Measurements from ENCODE around the gene TPBGL.

Gene TPBGL

GRCh38 chr11:75214411-75214821 lies 26.2 kb upstream of the TPBGL start:
- peak; percentile 59 for DNase-seq

GRCh38 chr11:75214843-75215242 lies 25.7 kb upstream of the TPBGL start:
- DNase-seq = no peak

GRCh38 chr11:75219869-75220268 lies 20.7 kb upstream of the TPBGL start:
- no peak for DNase-seq

GRCh38 chr11:75223954-75224643 lies 16.5 kb upstream of the TPBGL start:
- DNase-seq = peak; percentile 79

DNA sequence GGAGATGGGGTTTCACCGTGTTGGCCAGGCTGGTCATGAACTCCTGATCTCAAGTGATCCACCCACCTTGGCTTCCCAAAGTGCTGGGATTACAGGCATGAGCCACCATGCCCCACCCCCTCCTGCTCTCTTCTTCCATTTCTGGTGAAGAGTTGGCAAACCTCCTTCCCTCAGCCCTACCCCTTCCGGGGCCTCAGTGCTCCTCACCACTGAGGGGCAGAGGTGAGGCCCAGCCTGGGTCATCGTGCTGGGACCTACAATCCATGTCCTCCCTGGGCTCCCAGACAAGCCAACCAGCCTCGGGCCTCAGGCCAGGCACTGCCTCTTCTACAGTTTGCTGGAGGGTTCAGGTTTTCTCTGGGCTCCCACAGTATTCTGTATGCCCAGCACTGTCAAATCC lies 14.8 kb upstream of the TPBGL start:
- no peak for DNase-seq

DNA sequence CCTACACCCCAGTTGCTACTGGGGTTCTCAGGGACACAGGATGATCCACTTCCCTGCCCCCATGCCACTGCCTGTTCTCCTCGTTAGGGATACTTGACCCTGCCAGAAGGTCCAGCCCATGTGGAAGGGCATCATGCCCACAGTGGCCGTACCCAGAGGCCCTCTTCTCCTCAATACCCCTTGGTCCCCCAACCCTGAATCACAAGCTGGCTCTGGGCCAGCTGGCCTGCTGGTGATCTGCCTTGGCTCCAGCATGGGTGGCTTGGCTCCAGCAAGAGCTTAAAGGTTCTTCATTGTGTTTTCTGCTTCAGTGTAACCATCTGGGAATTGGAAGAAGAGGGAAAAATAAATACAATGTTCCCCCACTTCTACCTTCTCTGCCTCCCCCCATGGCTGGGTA lies 11.1 kb upstream of the TPBGL start:
- no peak for DNase-seq

DNA sequence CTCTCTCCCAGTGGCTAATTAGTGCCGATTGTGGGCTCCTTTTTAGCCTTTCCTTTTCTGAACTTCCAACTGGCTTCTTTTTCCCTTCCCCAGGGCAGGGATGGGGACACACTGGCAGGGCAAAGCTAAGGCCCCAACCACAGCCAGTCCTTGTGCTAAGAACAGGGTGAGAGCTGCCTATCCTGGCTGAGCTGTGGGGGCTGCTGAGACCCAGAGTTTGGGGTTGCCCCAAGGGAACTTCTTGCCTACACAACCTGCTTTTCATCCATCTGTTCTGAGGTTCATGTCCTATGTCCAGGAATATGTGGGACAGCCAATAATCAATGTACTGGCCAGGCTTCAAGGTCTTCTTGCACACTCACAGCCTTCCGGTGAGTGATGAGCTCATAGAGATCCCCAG lies 10.0 kb upstream of the TPBGL start:
- no peak for DNase-seq

- DNase-seq = no peak
Observed at GRCh38 chr11:75233754-75234172, 6.8 kb upstream of the TPBGL start.

DNA sequence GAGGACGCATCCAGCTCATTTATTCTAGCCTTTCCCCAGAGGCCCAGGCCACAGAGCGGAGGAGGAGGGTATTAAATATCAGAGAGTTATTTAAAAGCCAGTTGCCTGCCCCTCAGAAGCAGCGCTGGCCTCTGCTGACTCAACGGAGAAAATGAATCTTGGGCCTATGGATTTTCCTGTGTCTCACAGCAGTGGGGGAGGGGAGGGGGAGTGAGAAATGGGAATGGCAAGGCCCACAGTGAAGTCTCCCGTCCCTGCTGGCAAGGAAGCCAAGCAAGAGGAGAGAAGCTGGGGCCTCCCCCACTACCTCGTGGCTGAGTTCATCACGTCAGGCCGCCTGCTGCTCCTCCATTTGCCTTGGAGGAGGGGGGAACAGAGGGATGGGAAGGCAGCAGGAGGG lies 4.5 kb upstream of the TPBGL start:
- no peak for DNase-seq

GRCh38 chr11:75237050-75237449 lies 3.5 kb upstream of the TPBGL start:
- no peak for DNase-seq

GRCh38 chr11:75238595-75239440 lies 1.8 kb upstream of the TPBGL start:
- no peak for DNase-seq

DNA sequence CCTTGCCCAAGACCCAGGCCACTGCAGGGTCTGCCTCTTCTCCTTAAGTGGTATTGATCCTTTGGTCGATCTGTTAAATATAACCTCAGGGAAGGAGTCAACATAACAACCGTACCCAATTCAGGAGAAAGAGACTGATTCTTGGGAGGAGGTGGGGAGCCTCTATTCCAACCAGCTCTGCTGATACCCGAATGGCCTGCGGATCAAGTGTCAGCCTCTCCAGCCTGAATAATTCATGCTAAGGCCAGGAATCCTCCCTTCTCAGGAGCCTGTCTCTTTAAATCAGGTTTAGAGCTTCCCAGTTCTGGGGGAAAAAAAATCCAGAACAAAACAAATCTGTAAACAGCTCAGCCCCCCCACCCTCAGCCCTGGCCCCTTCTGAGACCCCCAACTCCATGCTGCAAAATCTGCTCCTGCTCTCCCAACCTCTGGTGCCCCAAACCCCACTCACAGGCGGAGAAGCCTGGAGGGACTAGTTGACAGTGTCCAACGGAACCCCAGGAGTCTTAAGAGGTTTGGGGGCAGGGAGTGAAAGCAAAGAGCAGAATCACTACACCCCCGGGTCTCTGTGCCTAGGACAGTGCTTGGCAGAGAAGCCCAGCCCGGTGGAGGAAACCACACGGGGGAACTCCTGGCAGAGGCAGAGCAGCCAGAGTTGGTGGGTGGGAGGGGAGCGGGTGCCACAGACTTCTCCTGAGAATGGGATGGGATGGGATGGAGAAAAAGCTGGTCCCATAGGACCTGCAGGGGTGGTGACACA lies 863 bp upstream of the TPBGL start:
- DNase-seq = no peak

DNA sequence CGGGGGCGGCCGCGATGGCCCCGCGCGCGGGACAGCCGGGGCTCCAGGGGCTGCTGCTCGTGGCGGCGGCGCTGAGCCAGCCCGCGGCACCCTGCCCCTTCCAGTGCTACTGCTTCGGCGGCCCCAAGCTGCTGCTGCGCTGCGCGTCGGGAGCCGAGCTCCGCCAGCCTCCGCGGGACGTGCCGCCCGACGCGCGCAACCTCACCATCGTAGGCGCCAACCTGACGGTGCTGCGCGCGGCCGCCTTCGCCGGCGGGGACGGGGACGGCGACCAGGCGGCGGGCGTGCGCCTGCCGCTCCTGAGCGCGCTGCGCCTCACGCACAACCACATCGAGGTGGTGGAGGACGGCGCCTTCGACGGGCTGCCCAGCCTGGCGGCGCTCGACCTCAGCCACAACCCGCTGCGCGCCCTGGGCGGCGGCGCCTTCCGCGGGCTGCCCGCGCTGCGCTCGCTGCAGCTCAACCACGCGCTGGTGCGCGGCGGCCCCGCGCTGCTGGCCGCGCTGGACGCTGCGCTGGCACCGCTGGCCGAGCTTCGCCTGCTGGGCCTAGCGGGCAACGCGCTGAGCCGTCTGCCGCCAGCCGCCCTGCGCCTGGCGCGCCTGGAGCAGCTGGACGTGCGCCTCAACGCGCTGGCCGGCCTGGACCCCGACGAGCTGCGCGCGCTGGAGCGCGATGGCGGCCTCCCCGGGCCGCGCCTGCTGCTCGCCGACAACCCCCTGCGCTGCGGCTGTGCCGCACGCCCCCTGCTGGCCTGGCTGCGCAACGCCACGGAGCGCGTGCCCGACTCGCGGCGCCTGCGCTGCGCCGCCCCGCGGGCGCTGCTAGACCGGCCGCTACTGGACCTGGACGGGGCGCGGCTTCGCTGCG lies 697 bp downstream of the TPBGL start:
- DNase-seq = peak; percentile 60

DNA sequence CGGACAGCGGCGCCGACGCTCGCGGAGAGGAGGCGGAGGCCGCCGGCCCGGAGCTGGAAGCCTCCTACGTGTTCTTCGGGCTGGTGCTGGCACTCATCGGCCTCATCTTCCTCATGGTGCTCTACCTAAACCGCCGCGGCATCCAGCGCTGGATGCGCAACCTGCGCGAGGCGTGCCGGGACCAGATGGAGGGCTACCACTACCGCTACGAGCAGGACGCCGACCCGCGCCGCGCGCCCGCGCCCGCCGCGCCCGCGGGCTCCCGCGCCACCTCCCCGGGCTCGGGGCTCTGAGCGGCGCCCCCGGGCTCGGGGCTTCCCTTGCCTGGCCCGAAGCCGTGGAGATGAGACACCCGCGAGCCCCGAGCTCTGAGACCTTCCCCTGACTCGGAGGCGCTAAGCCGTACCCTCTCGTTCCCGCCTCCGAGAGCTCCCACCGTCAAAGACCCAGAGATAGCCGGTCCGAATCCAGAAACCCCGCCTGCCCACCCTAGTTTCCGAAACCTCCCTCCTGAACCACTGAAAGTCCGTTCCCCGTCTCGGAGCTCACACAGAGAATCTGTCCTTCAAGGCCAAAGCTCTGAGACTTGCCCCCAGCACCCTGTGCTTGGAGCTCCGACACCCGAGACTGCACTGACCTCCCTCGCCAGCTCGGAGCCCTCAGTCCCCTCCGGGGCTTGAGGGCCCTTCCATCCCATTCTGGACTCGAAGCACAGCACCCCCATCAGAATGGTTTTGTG lies 1.5 kb downstream of the TPBGL start:
- DNase-seq = no peak

GRCh38 chr11:75242722-75243600 lies 2.4 kb downstream of the TPBGL start:
- DNase-seq = no peak

- DNase-seq = no peak
Observed at GRCh38 chr11:75244052-75244814, 3.7 kb downstream of the TPBGL start.

GRCh38 chr11:75245356-75246005 lies 4.9 kb downstream of the TPBGL start:
- DNase-seq = no peak

GRCh38 chr11:75246006-75246670 lies 5.6 kb downstream of the TPBGL start:
- DNase-seq = no peak
